Mucosa of stomach (tissue), 1 donor: ENCODE data around the gene MSH3.
"Not testable (repeated sequence)": the region's sequence is repeated elsewhere in the genome, so short reads cannot be mapped to it uniquely, and the experiment has no call there.

Experiments used
- H3K27me3 ChIP-seq: one replicate; pipeline ENCODE4 v1.7.0; 2013; ENCODE audit warnings: mild to moderate bottlenecking, low read length; ENCODE audit not compliant: control insufficient read depth, insufficient read depth
- H3K36me3 ChIP-seq: one replicate; pipeline ENCODE4 v1.7.0; 2013; ENCODE audit warnings: low read length; ENCODE audit not compliant: control insufficient read depth, insufficient read depth
- H3K4me1 ChIP-seq: one replicate; pipeline ENCODE4 v1.7.0; 2013; ENCODE audit warnings: mild to moderate bottlenecking, low read length; ENCODE audit not compliant: control insufficient read depth, insufficient read depth
- H3K4me3 ChIP-seq: one replicate; pipeline ENCODE4 v1.7.0; 2013; ENCODE audit warnings: low read length
- H3K9ac ChIP-seq: one replicate; pipeline ENCODE4 v1.7.0; 2013; ENCODE audit warnings: mild to moderate bottlenecking, low read length, moderate library complexity
- H3K9me3 ChIP-seq: one replicate; pipeline ENCODE4 v1.7.0; 2013; ENCODE audit warnings: mild to moderate bottlenecking, low read length, moderate library complexity; ENCODE audit not compliant: control insufficient read depth
- donor health status: Pancreatic carcinoma.

MSH3 gene

GRCh38 chr5:80660661-80661060, 6.2 kb downstream of the MSH3 start:
- H3K4me1 ChIP-seq, H3K9ac ChIP-seq, H3K4me3 ChIP-seq, H3K9me3 ChIP-seq, H3K27me3 ChIP-seq, H3K36me3 ChIP-seq: not testable (repeated sequence)

- no peaks in the 10 kb centered on the region for H3K36me3 ChIP-seq
- H3K4me1 ChIP-seq: no peaks in the 10 kb centered on the region
- H3K9me3 ChIP-seq: no peaks in the 10 kb centered on the region
- no peaks in the 10 kb centered on the region for H3K27me3 ChIP-seq
- H3K9ac ChIP-seq: no peak overlapping the region
- H3K4me3 ChIP-seq: no peak overlapping the region
Observed at GRCh38 chr5:80662108-80662507, 7.7 kb downstream of the MSH3 start.

- H3K9ac ChIP-seq: no peak overlapping the region
- H3K27me3 ChIP-seq: no peaks in the 10 kb centered on the region
- no peaks in the 10 kb centered on the region for H3K36me3 ChIP-seq
- peaks cover 7% of the 10 kb centered on the region for H3K4me1 ChIP-seq
- H3K9me3 ChIP-seq: no peaks in the 10 kb centered on the region
- H3K4me3 ChIP-seq: no peak overlapping the region
Observed at GRCh38 chr5:80665057-80665456, 10.6 kb downstream of the MSH3 start.

DNA sequence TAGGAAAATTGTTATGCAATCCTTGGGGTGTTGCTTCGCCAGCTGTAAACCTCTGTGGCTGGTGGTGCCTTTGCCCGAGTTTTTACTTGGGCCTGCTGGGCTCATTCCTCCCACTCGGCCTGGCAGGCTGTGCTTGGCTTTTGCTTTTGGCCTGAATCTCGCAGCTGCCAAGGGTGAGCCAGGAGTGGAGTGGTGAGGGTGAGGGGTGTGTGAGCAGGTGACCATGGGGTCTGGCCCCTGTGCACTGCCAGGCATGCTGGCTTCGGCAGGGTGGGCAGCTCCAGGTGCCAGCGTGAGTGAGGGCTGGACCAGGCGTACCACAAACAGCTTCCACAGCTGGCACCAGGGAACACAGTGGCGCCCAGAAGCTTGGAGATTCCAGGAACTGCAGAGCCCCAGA, 12.9 kb downstream of the MSH3 start:
- Histone ChIP-seq H3K9ac (no peak overlapping the region), H3K27me3 (no peaks in the 10 kb centered on the region), H3K9me3 (no peaks in the 10 kb centered on the region), H3K36me3 (no peaks in the 10 kb centered on the region), H3K4me3 (no peak overlapping the region), H3K4me1 (peaks cover 7% of the 10 kb centered on the region)

DNA sequence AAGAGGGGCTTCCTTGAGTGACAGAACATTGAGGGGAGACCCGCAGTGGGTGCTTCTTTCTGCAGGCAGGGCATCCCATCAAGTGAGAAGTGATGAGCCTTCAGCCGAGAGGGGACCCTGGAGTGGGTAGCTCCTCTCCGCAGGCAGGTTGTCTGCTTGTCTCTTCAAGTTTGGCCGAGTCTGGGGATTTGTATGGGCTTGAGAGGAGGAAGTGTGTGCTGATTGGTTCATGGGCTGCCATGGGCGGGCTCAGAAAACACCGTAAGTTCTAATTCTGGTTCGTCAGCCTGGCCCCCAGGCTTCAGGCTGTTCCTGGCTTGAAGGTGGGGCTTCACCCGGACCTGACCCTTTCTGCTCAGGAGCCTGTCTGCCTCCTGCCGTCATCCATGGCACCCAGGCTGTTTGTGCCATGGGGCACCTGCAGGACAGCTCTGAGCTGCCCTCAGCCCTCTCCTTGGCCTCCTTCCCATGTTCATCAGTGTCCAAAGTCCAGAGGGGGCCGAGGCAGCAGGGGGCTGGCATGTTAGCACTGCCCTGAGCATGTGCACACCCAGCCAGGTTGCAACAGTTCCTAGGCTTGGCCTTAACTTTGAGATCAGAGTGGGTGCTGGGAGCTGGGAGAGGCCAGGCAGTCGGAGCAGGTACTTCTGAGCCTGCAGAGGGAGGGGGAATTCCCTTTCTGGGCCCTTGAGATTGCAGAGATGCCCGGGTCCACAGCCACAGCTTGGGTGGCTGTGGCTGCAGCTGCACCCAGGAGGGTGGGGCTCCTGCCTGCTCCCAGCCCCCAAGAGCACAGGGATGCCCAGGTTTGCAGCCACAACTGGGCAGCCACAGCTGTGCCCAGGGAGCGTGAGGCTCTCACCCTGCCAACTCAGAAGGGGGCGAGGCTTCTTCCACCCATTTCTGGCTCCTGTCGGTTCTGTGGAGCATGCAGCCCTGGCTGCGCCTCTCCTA, 13.8 kb downstream of the MSH3 start:
- Histone ChIP-seq H3K36me3 (no peaks in the 10 kb centered on the region), H3K4me3 (no peak overlapping the region), H3K9ac (no peak overlapping the region)

DNA sequence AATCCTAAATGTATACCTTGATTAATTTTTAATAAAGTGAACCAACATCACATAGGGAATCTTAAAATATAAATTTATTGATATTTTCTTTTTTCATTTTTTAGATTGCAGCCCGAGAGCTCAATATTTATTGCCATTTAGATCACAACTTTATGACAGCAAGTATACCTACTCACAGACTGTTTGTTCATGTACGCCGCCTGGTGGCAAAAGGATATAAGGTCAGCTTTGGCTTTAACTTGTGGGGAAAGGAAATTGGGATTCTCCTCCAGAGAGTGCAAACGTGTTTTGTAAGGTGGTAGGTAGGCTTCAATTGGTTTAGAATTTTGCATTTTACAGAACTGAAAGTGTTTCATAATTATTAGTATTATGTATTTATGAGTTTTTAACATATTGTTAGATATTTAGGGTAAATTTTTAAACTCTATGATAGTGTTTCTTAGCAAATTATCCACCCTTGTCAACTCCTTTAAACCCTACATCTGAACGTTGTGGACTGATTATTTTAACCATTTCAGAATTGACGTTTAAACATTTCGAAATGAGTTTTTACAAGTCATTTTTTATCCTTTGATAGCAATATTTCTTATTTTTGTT, 17.8 kb downstream of the MSH3 start:
- Histone ChIP-seq H3K27me3 (no peaks in the 10 kb centered on the region), H3K9me3 (no peaks in the 10 kb centered on the region), H3K36me3 (no peaks in the 10 kb centered on the region), H3K9ac (no peak overlapping the region), H3K4me1 (peaks cover 7% of the 10 kb centered on the region), H3K4me3 (no peak overlapping the region)

More for the DNA sequence above, 13.8 kb downstream of the MSH3 start:
- peaks cover 7% of the 10 kb centered on the region for H3K4me1 ChIP-seq
- no peaks in the 10 kb centered on the region for H3K27me3 ChIP-seq
- no peaks in the 10 kb centered on the region for H3K9me3 ChIP-seq

GRCh38 chr5:80676706-80677105, 22.3 kb downstream of the MSH3 start:
- Histone ChIP-seq H3K4me1 (no peaks in the 10 kb centered on the region), H3K27me3 (no peaks in the 10 kb centered on the region), H3K36me3 (no peaks in the 10 kb centered on the region), H3K9ac (no peak overlapping the region), H3K4me3 (no peak overlapping the region), H3K9me3 (no peaks in the 10 kb centered on the region)

DNA sequence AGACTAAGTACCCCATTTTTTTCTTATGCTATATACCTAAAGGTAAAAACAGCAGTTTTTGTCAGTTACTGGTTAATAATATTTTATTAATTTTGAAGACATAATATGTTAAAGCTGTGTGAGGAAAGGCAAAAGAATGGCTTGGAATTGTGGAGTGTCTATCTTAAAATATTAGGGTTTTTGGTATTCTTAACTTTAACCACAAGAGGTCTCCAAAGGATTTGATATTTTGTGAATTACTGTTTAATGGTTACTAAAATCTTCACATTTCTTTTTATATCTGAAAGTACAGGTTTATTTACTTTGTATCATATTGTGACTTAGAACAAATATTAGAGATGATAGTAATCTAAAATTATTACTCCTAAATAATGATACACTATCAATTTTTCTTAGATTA, 32.3 kb downstream of the MSH3 start:
- no peaks in the 10 kb centered on the region for H3K36me3 ChIP-seq
- H3K9ac ChIP-seq: no peak overlapping the region
- no peak overlapping the region for H3K4me3 ChIP-seq
- no peaks in the 10 kb centered on the region for H3K4me1 ChIP-seq
- no peaks in the 10 kb centered on the region for H3K9me3 ChIP-seq
- no peaks in the 10 kb centered on the region for H3K27me3 ChIP-seq

- no peak overlapping the region for H3K4me3 ChIP-seq
- H3K36me3 ChIP-seq: no peaks in the 10 kb centered on the region
- H3K27me3 ChIP-seq: no peaks in the 10 kb centered on the region
- H3K9me3 ChIP-seq: no peaks in the 10 kb centered on the region
- no peak overlapping the region for H3K9ac ChIP-seq
- no peaks in the 10 kb centered on the region for H3K4me1 ChIP-seq
Observed at GRCh38 chr5:80688648-80689420, 34.4 kb downstream of the MSH3 start.

DNA sequence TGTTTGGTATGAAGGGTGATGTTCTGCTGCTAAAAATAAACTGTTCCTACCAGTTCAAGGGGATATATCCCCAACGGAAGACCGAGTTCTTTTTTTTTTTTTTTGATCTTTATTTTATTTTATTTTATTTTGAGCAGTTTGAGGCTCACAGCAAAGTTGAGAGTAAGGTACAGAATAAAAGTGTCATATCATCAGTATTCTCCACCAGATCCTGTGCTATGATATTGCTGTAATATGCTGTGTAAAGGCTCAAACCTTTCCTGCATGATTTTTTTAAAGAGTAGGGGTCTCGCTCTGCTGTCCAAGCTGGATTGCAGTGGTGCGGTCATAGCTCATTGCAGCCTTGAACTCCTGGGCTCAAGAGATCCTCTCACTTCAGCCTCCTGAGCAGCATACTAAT, 35.2 kb downstream of the MSH3 start:
- no peaks in the 10 kb centered on the region for H3K9me3 ChIP-seq
- H3K9ac ChIP-seq: no peak overlapping the region
- H3K27me3 ChIP-seq: no peaks in the 10 kb centered on the region
- H3K4me1 ChIP-seq: no peaks in the 10 kb centered on the region
- H3K4me3 ChIP-seq: no peak overlapping the region
- H3K36me3 ChIP-seq: no peaks in the 10 kb centered on the region

DNA sequence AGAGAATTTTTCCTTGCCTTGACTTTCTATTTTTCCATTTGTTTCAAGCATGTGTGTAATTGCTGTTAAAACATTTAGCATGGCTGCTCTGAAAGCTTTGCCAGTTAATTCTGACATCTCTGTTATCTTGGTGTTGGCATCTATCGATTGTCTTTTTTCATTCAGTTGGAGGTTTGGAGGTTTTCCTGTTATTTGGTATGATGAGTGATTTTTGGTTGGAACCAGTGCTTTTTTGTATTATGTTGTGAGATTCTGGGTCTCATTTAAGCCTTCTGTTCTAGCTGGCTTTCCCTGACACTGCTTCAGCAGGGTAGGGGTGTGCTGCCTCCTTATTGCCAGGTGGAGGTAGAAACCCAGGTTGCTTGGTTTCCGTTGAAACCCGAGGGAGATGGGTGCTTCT, 41.2 kb downstream of the MSH3 start:
- Histone ChIP-seq H3K36me3 (no peaks in the 10 kb centered on the region), H3K27me3 (no peaks in the 10 kb centered on the region), H3K4me1 (peaks cover 13% of the 10 kb centered on the region), H3K9ac (no peak overlapping the region), H3K9me3 (no peaks in the 10 kb centered on the region), H3K4me3 (no peak overlapping the region)

DNA sequence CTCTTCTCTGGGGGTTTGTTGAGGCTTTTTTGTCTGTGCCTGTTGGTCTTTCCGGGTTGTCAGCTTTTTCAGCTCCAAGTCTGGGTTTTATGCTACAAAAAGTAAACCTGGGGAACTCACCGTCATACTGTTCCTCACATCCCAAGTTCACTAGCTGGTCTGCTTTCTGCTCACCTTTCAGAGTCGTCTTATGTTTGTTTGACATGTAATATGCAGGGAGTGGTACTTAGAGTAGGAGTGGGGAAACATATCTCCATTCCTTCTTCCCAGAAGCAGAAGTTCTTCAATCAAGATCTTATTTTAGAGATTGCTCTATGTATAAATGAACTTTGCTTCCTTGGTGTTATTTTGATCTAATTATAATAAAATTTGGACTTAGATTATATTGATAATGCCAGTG, 42.0 kb downstream of the MSH3 start:
- Histone ChIP-seq H3K9ac (no peak overlapping the region), H3K4me1 (peaks cover 13% of the 10 kb centered on the region), H3K9me3 (no peaks in the 10 kb centered on the region), H3K4me3 (no peak overlapping the region), H3K27me3 (no peaks in the 10 kb centered on the region), H3K36me3 (no peaks in the 10 kb centered on the region)
